Measurements from ENCODE around the gene STAT5B. TPM values are rescaled to one million over a fixed set of nuclear protein-coding genes. Genes with fewer than 3 reads are reported as not detected.
"Not testable (repeated sequence)": the region's sequence is repeated elsewhere in the genome, so short reads cannot be mapped to it uniquely, and the experiment has no call there.

STAT5B gene
- total RNA-seq, 1 experiment from 2014 or later: 42.9 TPM

DNA sequence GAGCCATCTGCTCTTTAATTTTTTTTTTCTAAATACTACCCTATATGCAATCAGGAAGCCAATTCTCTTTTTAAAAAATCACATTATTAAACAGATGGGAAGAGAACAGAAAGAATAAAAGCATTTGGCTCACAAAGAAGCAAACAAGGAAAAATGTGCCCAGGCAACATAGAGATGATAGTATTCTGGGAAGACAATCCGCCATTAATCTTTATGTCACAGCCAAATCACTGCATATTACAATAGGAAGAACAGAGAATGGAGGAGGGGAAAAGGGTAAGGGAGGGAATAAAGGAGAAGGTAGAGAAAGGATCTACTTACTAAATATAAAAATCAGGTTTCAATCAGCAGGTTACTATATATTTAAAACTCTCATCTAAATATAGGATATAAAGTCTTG lies 34.3 kb downstream of the STAT5B start:
- H2BK15ac ChIP-seq (ENCODE audit: low read depth, low read length): no peak overlapping the region
- no CpG with 5 or more reads among the region's 1 CpG for WGBS (ENCODE audit: extremely low coverage, insufficient read length, low lambda C conversion rate)
- no peaks in the 10 kb centered on the region for H3K27me3 Mint-ChIP-seq (ENCODE audit: low read depth)
- H2BK5ac ChIP-seq (ENCODE audit: insufficient read length, low read length): no peak overlapping the region
- DNase-seq: no peak
- H4K91ac ChIP-seq (ENCODE audit: insufficient read length, low read depth, low read length): no peak overlapping the region
- no peak overlapping the region for H4K5ac ChIP-seq (ENCODE audit: insufficient read length, low read depth, low read length)
- no peak overlapping the region for H2AFZ ChIP-seq (ENCODE audit: low read length)
- H2BK20ac ChIP-seq (ENCODE audit: low read depth, low read length, poor library complexity, severe bottlenecking): no peak overlapping the region
- no peaks in the 10 kb centered on the region for H3K27me3 ChIP-seq (ENCODE audit: insufficient read depth, low read length)
- no peak overlapping the region for H3K4ac ChIP-seq (ENCODE audit: low read depth, low read length)
- no peak overlapping the region for H3K23ac ChIP-seq (ENCODE audit: insufficient read length, low read depth, low read length)
- peaks cover 11 to 20% of the 10 kb centered on the region in 2 experiments for H3K4me1 Mint-ChIP-seq
- H3K23me2 ChIP-seq (ENCODE audit: insufficient read length, low read depth, low read length, poor library complexity, severe bottlenecking): no peaks in the 10 kb centered on the region
- H2BK12ac ChIP-seq (ENCODE audit: insufficient read length, low read depth, low read length): no peak overlapping the region
- H2AK5ac ChIP-seq (ENCODE audit: insufficient read length, low read length): no peak overlapping the region
- no peak overlapping the region for H3T11ph ChIP-seq (ENCODE audit: low read length)
- H3K18ac ChIP-seq (ENCODE audit: insufficient read length, low read depth, low read length): no peak overlapping the region
- no peaks in the 10 kb centered on the region for H3K9me3 ChIP-seq (ENCODE audit: control insufficient read depth, low read depth, low read length)
- 0 out of 7 replicates have a peak overlapping the region, but pooled peaks of 1 of the 3 experiments have one; percentile 21 for H3K27ac Mint-ChIP-seq
- no peak overlapping the region for H3K14ac ChIP-seq (ENCODE audit: insufficient read depth, low read length)
- no peaks in the 10 kb centered on the region for H3K79me2 ChIP-seq (ENCODE audit: insufficient read depth, low read length)
- no peaks in the 10 kb centered on the region for H3K4me1 ChIP-seq (ENCODE audit: insufficient read depth, low read length)
- H3K56ac ChIP-seq (ENCODE audit: insufficient read length, low read depth, low read length): no peak overlapping the region
- no peak overlapping the region for H3K4me3 Mint-ChIP-seq
- H3K4me2 ChIP-seq (ENCODE audit: insufficient read depth, insufficient read length, low read length): no peak overlapping the region
- H4K20me1 ChIP-seq (ENCODE audit: control insufficient read depth, insufficient read depth, insufficient read length): no peaks in the 10 kb centered on the region
- no peak overlapping the region for H3K27ac ChIP-seq (ENCODE audit: insufficient read length, low read depth, low read length)
- TF ChIP-seq, protein P1, sequence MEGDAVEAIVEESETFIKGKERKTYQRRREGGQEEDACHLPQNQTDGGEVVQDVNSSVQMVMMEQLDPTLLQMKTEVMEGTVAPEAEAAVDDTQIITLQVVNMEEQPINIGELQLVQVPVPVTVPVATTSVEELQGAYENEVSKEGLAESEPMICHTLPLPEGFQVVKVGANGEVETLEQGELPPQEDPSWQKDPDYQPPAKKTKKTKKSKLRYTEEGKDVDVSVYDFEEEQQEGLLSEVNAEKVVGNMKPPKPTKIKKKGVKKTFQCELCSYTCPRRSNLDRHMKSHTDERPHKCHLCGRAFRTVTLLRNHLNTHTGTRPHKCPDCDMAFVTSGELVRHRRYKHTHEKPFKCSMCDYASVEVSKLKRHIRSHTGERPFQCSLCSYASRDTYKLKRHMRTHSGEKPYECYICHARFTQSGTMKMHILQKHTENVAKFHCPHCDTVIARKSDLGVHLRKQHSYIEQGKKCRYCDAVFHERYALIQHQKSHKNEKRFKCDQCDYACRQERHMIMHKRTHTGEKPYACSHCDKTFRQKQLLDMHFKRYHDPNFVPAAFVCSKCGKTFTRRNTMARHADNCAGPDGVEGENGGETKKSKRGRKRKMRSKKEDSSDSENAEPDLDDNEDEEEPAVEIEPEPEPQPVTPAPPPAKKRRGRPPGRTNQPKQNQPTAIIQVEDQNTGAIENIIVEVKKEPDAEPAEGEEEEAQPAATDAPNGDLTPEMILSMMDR (conservative IDR thresholded peaks at IDR 0.05): no peak
- no peaks in the 10 kb centered on the region; a peak in 1 of 7 replicates for H3K36me3 Mint-ChIP-seq (ENCODE audit: insufficient read depth in 1 of 3, low read depth in 3 of 3)
- H3K79me1 ChIP-seq (ENCODE audit: insufficient read depth, low read depth, low read length, poor library complexity, severe bottlenecking): no peaks in the 10 kb centered on the region
- no peak overlapping the region for H2BK120ac ChIP-seq (ENCODE audit: low read depth, low read length, poor library complexity, severe bottlenecking)
- no peaks in the 10 kb centered on the region for H3K9me3 Mint-ChIP-seq
- no peak overlapping the region for H3K9ac ChIP-seq (ENCODE audit: extremely low read depth, insufficient read length, low read length)
- H4K8ac ChIP-seq (replicated peaks; ENCODE audit: insufficient read length, low read depth, low read length): no peak overlapping the region

DNA sequence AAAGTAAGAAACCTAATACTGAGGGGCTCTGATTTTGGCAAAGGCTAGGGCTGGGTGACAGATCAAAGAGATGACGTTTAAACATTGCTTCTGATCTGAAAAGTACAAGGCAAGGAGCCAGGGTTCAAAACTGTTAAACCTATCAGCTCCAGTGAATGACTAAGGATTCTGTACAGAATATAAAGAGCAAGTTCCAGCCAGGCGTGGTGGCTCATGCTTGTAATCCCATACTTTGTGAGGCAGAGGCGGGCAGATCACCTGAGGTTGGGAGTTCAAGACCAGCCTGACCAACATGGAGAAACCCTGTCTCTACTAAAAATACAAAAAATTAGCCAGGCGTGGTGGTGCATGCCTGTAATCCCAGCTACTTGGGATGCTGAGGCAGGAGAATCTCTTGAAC lies 35.3 kb downstream of the STAT5B start:
- H3K9me3 ChIP-seq (ENCODE audit: control insufficient read depth, low read depth, low read length); H4K5ac ChIP-seq (ENCODE audit: insufficient read length, low read depth, low read length); H4K20me1 ChIP-seq (ENCODE audit: control insufficient read depth, insufficient read depth, insufficient read length); H2AFZ ChIP-seq (ENCODE audit: low read length); H3K56ac ChIP-seq (ENCODE audit: insufficient read length, low read depth, low read length); H3K14ac ChIP-seq (ENCODE audit: insufficient read depth, low read length); H4K8ac ChIP-seq (replicated peaks; ENCODE audit: insufficient read length, low read depth, low read length); H3K27ac ChIP-seq (ENCODE audit: insufficient read length, low read depth, low read length); H3K36me3 Mint-ChIP-seq (ENCODE audit: insufficient read depth in 1 of 3, low read depth in 3 of 3); H3K4me2 ChIP-seq (ENCODE audit: insufficient read depth, insufficient read length, low read length); H3K9me3 Mint-ChIP-seq; H3T11ph ChIP-seq (ENCODE audit: low read length); H3K27me3 Mint-ChIP-seq (ENCODE audit: low read depth); H3K79me2 ChIP-seq (ENCODE audit: insufficient read depth, low read length); H4K91ac ChIP-seq (ENCODE audit: insufficient read length, low read depth, low read length); H3K4me1 ChIP-seq (ENCODE audit: insufficient read depth, low read length); H3K4ac ChIP-seq (ENCODE audit: low read depth, low read length); H3K79me1 ChIP-seq (ENCODE audit: insufficient read depth, low read depth, low read length, poor library complexity, severe bottlenecking); H3K4me3 Mint-ChIP-seq; H2BK20ac ChIP-seq (ENCODE audit: low read depth, low read length, poor library complexity, severe bottlenecking); H3K23ac ChIP-seq (ENCODE audit: insufficient read length, low read depth, low read length); H2BK5ac ChIP-seq (ENCODE audit: insufficient read length, low read length); H2BK15ac ChIP-seq (ENCODE audit: low read depth, low read length); H2AK5ac ChIP-seq (ENCODE audit: insufficient read length, low read length); H2BK12ac ChIP-seq (ENCODE audit: insufficient read length, low read depth, low read length); H3K27ac Mint-ChIP-seq; H3K9ac ChIP-seq (ENCODE audit: extremely low read depth, insufficient read length, low read length); H3K27me3 ChIP-seq (ENCODE audit: insufficient read depth, low read length); H3K23me2 ChIP-seq (ENCODE audit: insufficient read length, low read depth, low read length, poor library complexity, severe bottlenecking); DNase-seq; H3K18ac ChIP-seq (ENCODE audit: insufficient read length, low read depth, low read length); H2BK120ac ChIP-seq (ENCODE audit: low read depth, low read length, poor library complexity, severe bottlenecking): not testable (repeated sequence)
- WGBS (ENCODE audit: extremely low coverage, insufficient read length, low lambda C conversion rate): no CpG with 5 or more reads among the region's 4 CpGs
- H3K4me1 Mint-ChIP-seq: peaks cover 10 to 20% of the 10 kb centered on the region in 2 experiments

All from H9 (cell line).